H1 (cell line): ENCODE measurements around the gene MYO5B. TPM values are rescaled to one million over a fixed set of nuclear protein-coding genes. Genes with fewer than 3 reads are reported as not detected.

Experiments used
- CTCF ChIA-PET: fragments of 300-600 bp; sonication (Branson Sonifier 250); formaldehyde crosslinking; loops from one replicate; lab custom pipeline; 2021; ENCODE audit not compliant: partially characterized antibody; lab: Charles Lee
- POLR2A ChIA-PET: fragments of 300-600 bp; sonication (Branson Sonifier 250); formaldehyde crosslinking; loops from one replicate; lab custom pipeline; 2021; ENCODE audit warnings: inconsistent platforms; ENCODE audit not compliant: partially characterized antibody; lab: Charles Lee
- DNase-seq, 2 experiments: peaks; one replicate each; pipeline versions ENCODE4 v3.0.0 to v3.0.0-alpha.2; 2010 to 2022; ENCODE audit warnings: low spot score in 2 of 2, low read depth in 1 of 2, mixed read lengths in 1 of 2
- FAIRE-seq: peaks from 2 replicates; lab custom pipeline; 2011; peaks lifted over from hg19 to GRCh38; lab: Jason Lieb, UNC
- H2AFZ ChIP-seq: 2 replicates; pipeline ENCODE4 v1.8.1; 2012; ENCODE audit warnings: low read length, inconsistent platforms
- H2AK5ac ChIP-seq: 2 replicates; pipeline ENCODE4 v1.6.1; 2013; ENCODE audit warnings: low read depth, low read length
- H2BK120ac ChIP-seq: replicated peaks from 2 replicates; pipeline ENCODE3; 2013; ENCODE audit warnings: low read depth, low read length, inconsistent platforms
- H2BK12ac ChIP-seq: 2 replicates; pipeline ENCODE4 v1.6.1; 2013; ENCODE audit warnings: low read depth, low read length
- H2BK15ac ChIP-seq: 2 replicates; pipeline ENCODE4 v1.6.1; 2013; ENCODE audit warnings: low read length
- H2BK20ac ChIP-seq: 2 replicates; pipeline ENCODE4 v1.6.1; 2013; ENCODE audit warnings: low read length
- H2BK5ac ChIP-seq: 2 replicates; pipeline ENCODE4 v1.6.1; 2013; ENCODE audit warnings: low read depth, low read length
- H3K14ac ChIP-seq: 2 replicates; pipeline ENCODE4 v1.6.1; 2013; ENCODE audit warnings: inconsistent platforms; ENCODE audit not compliant: insufficient read length
- H3K18ac ChIP-seq: 2 replicates; pipeline ENCODE4 v1.6.1; 2013; ENCODE audit warnings: low read length; ENCODE audit errors: extremely low read depth
- H3K23ac ChIP-seq: 2 replicates; pipeline ENCODE4 v1.6.1; 2013; ENCODE audit warnings: inconsistent platforms; ENCODE audit not compliant: insufficient read length
- H3K23me2 ChIP-seq: 2 replicates; pipeline ENCODE4 v1.6.1; 2013; ENCODE audit warnings: low read depth, low read length
- H3K27ac ChIP-seq: 2 replicates; pipeline ENCODE4 v1.6.1; 2011; ENCODE audit warnings: low read depth, low read length, inconsistent platforms
- H3K27me3 ChIP-seq, 4 experiments: replicated peaks in 1 of 4; 1 replicate in 1 of 4; 2 replicates in 3 of 4; pipeline versions ENCODE4 v1.6.1 to v1.8.1; 2011 to 2013; ENCODE audit warnings: low read length in 3 of 4, mild to moderate bottlenecking in 3 of 4, inconsistent platforms in 2 of 4, mixed read lengths in 2 of 4, moderate library complexity in 1 of 4; ENCODE audit not compliant: control insufficient read depth in 3 of 4, insufficient read depth in 3 of 4; ENCODE audit errors: extremely low read depth in 1 of 4
- H3K36me3 ChIP-seq, 4 experiments: 2 replicates each; pipeline versions ENCODE4 v1.6.1 to v1.8.1; 2011 to 2013; ENCODE audit warnings: mild to moderate bottlenecking in 4 of 4, low read length in 3 of 4, moderate library complexity in 2 of 4, control low read depth in 1 of 4, inconsistent platforms in 1 of 4; ENCODE audit not compliant: insufficient read depth in 4 of 4, control insufficient read depth in 2 of 4
- H3K4ac ChIP-seq: replicated peaks from 2 replicates; pipeline ENCODE3; 2013; ENCODE audit warnings: low read length, low read depth, mixed read lengths, inconsistent platforms; ENCODE audit not compliant: insufficient read length
- H3K4me1 ChIP-seq, 4 experiments: replicated peaks in 1 of 4; 1 replicate in 1 of 4; 2 replicates in 3 of 4; pipeline versions ENCODE4 v1.6.1 to v1.8.1; 2011 to 2013; ENCODE audit warnings: low read length in 3 of 4, inconsistent platforms in 2 of 4, mixed read lengths in 1 of 4; ENCODE audit not compliant: insufficient read depth in 4 of 4, control insufficient read depth in 3 of 4
- H3K4me2 ChIP-seq, 2 experiments: 2 replicates each; pipeline versions ENCODE4 v1.6.1 to v1.8.1; 2011 to 2013; ENCODE audit warnings: low read depth in 2 of 2, low read length in 2 of 2, control low read depth in 1 of 2, inconsistent platforms in 1 of 2, mild to moderate bottlenecking in 1 of 2; ENCODE audit not compliant: insufficient read depth in 1 of 2
- H3K4me3 ChIP-seq, 4 experiments: fragments of 200-600, 300-600 bp in 1 of 4; sonication (generic), shearing (Covaris generic), sonication (Bioruptor Twin) in 1 of 4; 2 replicates each; pipeline versions ENCODE4 v1.5.1 to v1.8.1; 2011 to 2016; ENCODE audit warnings: low read length in 4 of 4, low read depth in 3 of 4, control low read depth in 2 of 4, inconsistent platforms in 2 of 4, mild to moderate bottlenecking in 2 of 4, mixed read lengths in 1 of 4, moderate library complexity in 1 of 4; ENCODE audit not compliant: insufficient read depth in 2 of 4; ENCODE audit errors: extremely low read depth in 1 of 4
- H3K56ac ChIP-seq: replicated peaks from 2 replicates; pipeline ENCODE3; 2013; ENCODE audit warnings: low read depth, mild to moderate bottlenecking, mixed read lengths, low read length, inconsistent platforms; ENCODE audit not compliant: insufficient read length
- H3K79me1 ChIP-seq: 2 replicates; pipeline ENCODE4 v1.6.1; 2013; ENCODE audit warnings: low read depth, low read length, control low read depth
- H3K79me2 ChIP-seq, 2 experiments: 2 replicates each; pipeline versions ENCODE4 v1.6.1 to v1.8.1; 2012 to 2013; ENCODE audit warnings: low read length in 2 of 2, mild to moderate bottlenecking in 2 of 2, inconsistent platforms in 1 of 2; ENCODE audit not compliant: insufficient read depth in 2 of 2, control insufficient read depth in 1 of 2
- H3K9ac ChIP-seq, 4 experiments: replicated peaks in 1 of 4; 1 replicate in 1 of 4; 2 replicates in 3 of 4; pipeline versions ENCODE4 v1.6.1 to v1.8.1; 2011 to 2013; ENCODE audit warnings: low read depth in 3 of 4, low read length in 3 of 4, control low read depth in 2 of 4, mild to moderate bottlenecking in 2 of 4, moderate library complexity in 2 of 4, inconsistent platforms in 1 of 4; ENCODE audit errors: extremely low read depth in 1 of 4
- H3K9me3 ChIP-seq, 2 experiments: 2 replicates each; pipeline versions ENCODE4 v1.6.1 to v1.8.1; 2012 to 2013; ENCODE audit warnings: mild to moderate bottlenecking in 2 of 2, moderate library complexity in 2 of 2, control low read depth in 1 of 2, inconsistent platforms in 1 of 2, low read depth in 1 of 2, low read length in 1 of 2, mixed read lengths in 1 of 2; ENCODE audit not compliant: insufficient read depth in 2 of 2
- H4K20me1 ChIP-seq, 2 experiments: replicated peaks in 1 of 2; 2 replicates each; pipeline versions ENCODE3 to v1.8.1; 2011 to 2013; ENCODE audit warnings: inconsistent platforms in 2 of 2, low read length in 2 of 2, mild to moderate bottlenecking in 1 of 2; ENCODE audit not compliant: insufficient read depth in 2 of 2, control insufficient read depth in 1 of 2
- H4K5ac ChIP-seq: 2 replicates; pipeline ENCODE4 v1.6.1; 2013; ENCODE audit warnings: low read length, low read depth, mixed read lengths, inconsistent platforms; ENCODE audit not compliant: insufficient read length
- H4K8ac ChIP-seq: 2 replicates; pipeline ENCODE4 v1.8.0; 2013; ENCODE audit warnings: mild to moderate bottlenecking, moderate library complexity, low read length, inconsistent platforms; ENCODE audit not compliant: insufficient read depth; ENCODE audit errors: extremely low read depth
- H4K91ac ChIP-seq: replicated peaks from 2 replicates; pipeline ENCODE3; 2013; ENCODE audit warnings: low read length, mixed read lengths, inconsistent platforms; ENCODE audit not compliant: insufficient read length
- JUN ChIP-seq: IDR thresholded peaks from 2 replicates; pipeline ENCODE4 v1.6.1; 2011; ENCODE audit warnings: low read depth, mild to moderate bottlenecking, improper control_type of control experiment, low read length
- RBBP5 ChIP-seq: IDR thresholded peaks from 2 replicates; pipeline ENCODE4 v1.7.1; 2012; ENCODE audit warnings: low read depth, mild to moderate bottlenecking, inconsistent platforms, low read length, moderate library complexity, borderline replicate concordance
- SP1 ChIP-seq: IDR thresholded peaks from 2 replicates; pipeline ENCODE4 v1.6.1; 2011; ENCODE audit warnings: low read depth, low read length
- SP2 ChIP-seq: IDR thresholded peaks from 2 replicates; pipeline ENCODE4 v1.6.1; 2012; ENCODE audit warnings: mild to moderate bottlenecking, low read length, inconsistent platforms
- WGBS, 2 experiments: shearing (Covaris generic) in 1 of 2; methylation state at CpG; one replicate each; pipeline versions ENCODE4 v1.1.6 to v1.1.7; 2013 to 2015; ENCODE audit warnings: low lambda C conversion rate in 2 of 2, mixed read lengths in 2 of 2, inconsistent platforms in 1 of 2, low coverage in 1 of 2, missing lambda C conversion rate in 1 of 2; ENCODE audit not compliant: insufficient replicate concordance in 2 of 2, insufficient coverage in 1 of 2, insufficient read length in 1 of 2; ENCODE audit errors: extremely low coverage in 1 of 2, missing lambda C conversion rate in 1 of 2; 5-methylcytosine and 5-hydroxymethylcytosine counted together
- polyA plus RNA-seq, 7 experiments: library from polyadenylated mRNA; depleted of rRNA in 3 of 7; stranded (reverse) in 5 of 7; unstranded in 2 of 7; fragments of >200 nt in 5 of 7; fragments of 200-250 nt in 2 of 7; gene quantifications; 1 replicate in 5 of 7; 2 replicates in 1 of 7; 4 replicates in 1 of 7; pipeline versions ENCODE4 v1.2.1 to v1.2.3, GENCODE V29; 2011 to 2013; ENCODE audit warnings: missing spikeins in 2 of 7, mixed read lengths in 2 of 7
- total RNA-seq: library from RNA; stranded (reverse); fragmentation: NEBNext Ultra II Directional; extraction: Animal tissue kit (Norgen Biotek cat#: 25700); gene quantifications from 2 replicates; pipeline ENCODE4 v1.2.1, GENCODE V29; 2021

MYO5B gene
- total and polyA plus RNA-seq, 2 of the 8 experiments (the other 6 are each of a cell fraction or from before 2014, with no cell fraction given) = 6.4 to 7.7 TPM

- no peak overlapping the region for H4K91ac ChIP-seq
- H3K27me3 ChIP-seq = no peaks in the 10 kb centered on the region
- 88% methylated on average over 1 of the region's 1 CpG; no CpG with 5 or more reads in 1 of the 2 experiments for WGBS, 2 experiments
- H4K5ac ChIP-seq = no peak overlapping the region
- H3K4me2 ChIP-seq = no peak overlapping the region
- no peak overlapping the region for H2AFZ ChIP-seq
- no peak overlapping the region for H2BK5ac ChIP-seq
- no peak overlapping the region for H3K4me3 ChIP-seq
- no peak overlapping the region for H3K14ac ChIP-seq
- FAIRE-seq (no peak), DNase-seq (no peak)
- peaks cover 0 to 4% (median under 1%) of the 10 kb centered on the region in 4 experiments; a peak in 3 of 7 replicates for H3K4me1 ChIP-seq
- H2BK20ac ChIP-seq = no peak overlapping the region
- no peak overlapping the region for H2AK5ac ChIP-seq
- no peak overlapping the region for H3K27ac ChIP-seq
- H2BK15ac ChIP-seq = no peak overlapping the region
- no peak overlapping the region for H3K4ac ChIP-seq
- H3K36me3 ChIP-seq = no peaks in the 10 kb centered on the region
- H2BK120ac ChIP-seq = no peak overlapping the region
- H3K23me2 ChIP-seq = 0 out of 2 replicates have a peak, but pooled peaks cover 1% of the 10 kb centered on the region
- no peak overlapping the region for H2BK12ac ChIP-seq
- H3K56ac ChIP-seq = no peak overlapping the region
- no peaks in the 10 kb centered on the region for H4K20me1 ChIP-seq
- no peak overlapping the region for H4K8ac ChIP-seq
- ChIA-PET CTCF (interaction anchor here (0.7 to 4.3 kb wide), 2 partner anchors 8 to 311 kb away, joined by 3 to 22 read pairs; no protein-coding TSS in a partner anchor), POLR2A (no interaction called here)
- H3K23ac ChIP-seq = no peak overlapping the region
- no peaks in the 10 kb centered on the region for H3K9me3 ChIP-seq
- TF ChIP-seq RBBP5 (no peak), SP1 (no peak), SP2 (no peak), JUN (no peak)
- H3K79me2 ChIP-seq = no peaks in the 10 kb centered on the region
- H3K18ac ChIP-seq = no peak overlapping the region
- no peak overlapping the region for H3K9ac ChIP-seq
- no peaks in the 10 kb centered on the region for H3K79me1 ChIP-seq
Observed at GRCh38 chr18:49866680-49867079, 328.3 kb downstream of the MYO5B start.
